BLaER1 (cell line): ENCODE measurements around the gene APOL3.
"Not testable (repeated sequence)": the region's sequence is repeated elsewhere in the genome, so short reads cannot be mapped to it uniquely, and the experiment has no call there.

Experiments
- H3K27ac ChIP-seq: shearing (Covaris generic); formaldehyde crosslinking; 2 replicates; pipeline ENCODE4 v1.8.1; 2022
- H3K27me3 ChIP-seq: shearing (Covaris generic); formaldehyde crosslinking; 2 replicates; pipeline ENCODE4 v1.8.1; 2022
- H3K36me3 ChIP-seq: shearing (Covaris generic); formaldehyde crosslinking; 2 replicates; pipeline ENCODE4 v1.8.1; 2022
- H3K4me1 ChIP-seq: shearing (Covaris generic); formaldehyde crosslinking; 2 replicates; pipeline ENCODE4 v1.8.1; 2022
- H3K4me2 ChIP-seq: shearing (Covaris generic); formaldehyde crosslinking; 2 replicates; pipeline ENCODE4 v1.8.1; 2022
- H3K4me3 ChIP-seq: shearing (Covaris generic); formaldehyde crosslinking; 2 replicates; pipeline ENCODE4 v1.8.1; 2022
- H3K9ac ChIP-seq: shearing (Covaris generic); formaldehyde crosslinking; 2 replicates; pipeline ENCODE4 v1.8.1; 2022
- H3K9me3 ChIP-seq: shearing (Covaris generic); formaldehyde crosslinking; 2 replicates; pipeline ENCODE4 v1.8.1; 2022
- H4K20me1 ChIP-seq: shearing (Covaris generic); formaldehyde crosslinking; 2 replicates; pipeline ENCODE4 v1.8.1; 2022
- Cebpa-rat ChIP-seq: shearing (Covaris generic); IDR thresholded peaks from 2 replicates; pipeline ENCODE4 v1.8.1; 2022

APOL3 gene, protein sequence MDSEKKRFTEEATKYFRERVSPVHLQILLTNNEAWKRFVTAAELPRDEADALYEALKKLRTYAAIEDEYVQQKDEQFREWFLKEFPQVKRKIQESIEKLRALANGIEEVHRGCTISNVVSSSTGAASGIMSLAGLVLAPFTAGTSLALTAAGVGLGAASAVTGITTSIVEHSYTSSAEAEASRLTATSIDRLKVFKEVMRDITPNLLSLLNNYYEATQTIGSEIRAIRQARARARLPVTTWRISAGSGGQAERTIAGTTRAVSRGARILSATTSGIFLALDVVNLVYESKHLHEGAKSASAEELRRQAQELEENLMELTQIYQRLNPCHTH

GRCh38 chr22:36160499-36160942, at the start of gene APOL3:
TSS of gene APOL3 (minus strand) at chr22:36160755. CDS start at chr22:36149055, 11,700 bp downstream.
- H3K27me3 ChIP-seq, result no peaks in the 10 kb centered on the region
- no peaks in the 10 kb centered on the region for H4K20me1 ChIP-seq
- H3K27ac ChIP-seq, result peak within 1 kb of the TSS; percentile 95
- H3K9me3 ChIP-seq, result no peaks in the 10 kb centered on the region
- peaks cover 3% of the 10 kb centered on the region; the same call in 1 of the 2 replicates for H3K36me3 ChIP-seq
- H3K9ac ChIP-seq, result peak within 1 kb of the TSS; percentile 84
- H3K4me2 ChIP-seq, result peak within 1 kb of the TSS; percentile 98
- peak within 1 kb of the TSS; percentile 69 for H3K4me3 ChIP-seq
- H3K4me1 ChIP-seq, result peaks cover 86% of the 10 kb centered on the region
- no peak for TF ChIP-seq Cebpa-rat

GRCh38 chr22:36210224-36210623, 49.7 kb upstream of the APOL3 start:
- H3K36me3 ChIP-seq, result no peaks in the 10 kb centered on the region
- peaks cover 30% of the 10 kb centered on the region for H3K4me1 ChIP-seq
- H3K9me3 ChIP-seq, result peaks cover 24% of the 10 kb centered on the region
- no peaks in the 10 kb centered on the region for H3K27me3 ChIP-seq
- H3K27ac ChIP-seq, result no peak overlapping the region
- no peak overlapping the region for H3K9ac ChIP-seq
- no peak overlapping the region for H3K4me2 ChIP-seq
- no peaks in the 10 kb centered on the region for H4K20me1 ChIP-seq
- no peak overlapping the region for H3K4me3 ChIP-seq
- TF ChIP-seq Cebpa-rat, result no peak

DNA sequence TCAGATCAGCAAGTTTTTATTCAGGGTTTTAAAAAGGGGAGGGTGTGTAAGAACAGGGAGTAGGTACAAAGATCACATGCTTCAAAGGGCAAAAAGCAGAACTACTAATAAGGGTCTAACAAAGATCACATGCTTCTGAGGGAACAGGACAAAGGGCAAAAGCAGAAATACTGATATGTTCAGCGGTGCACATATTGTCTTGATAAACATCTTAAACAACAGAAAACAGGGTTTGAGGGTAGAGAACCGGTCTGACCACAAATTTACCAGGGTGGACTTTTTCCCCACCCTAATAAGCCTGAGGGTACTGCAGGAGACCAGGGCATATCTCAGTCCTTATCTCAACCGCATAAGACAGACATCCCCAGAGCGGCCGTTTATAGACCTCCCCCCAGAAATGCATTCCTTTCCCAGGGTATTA, 48.9 kb upstream of the APOL3 start:
- not testable (repeated sequence) for H3K27me3 ChIP-seq, H3K9ac ChIP-seq, H3K4me2 ChIP-seq, H3K36me3 ChIP-seq, H3K4me3 ChIP-seq, H3K27ac ChIP-seq, H4K20me1 ChIP-seq
- Histone ChIP-seq H3K4me1 (peaks cover 30% of the 10 kb centered on the region), H3K9me3 (peaks cover 24% of the 10 kb centered on the region)

- H4K20me1 ChIP-seq, result no peaks in the 10 kb centered on the region
- H3K4me2 ChIP-seq, result no peak overlapping the region
- peaks cover 30% of the 10 kb centered on the region for H3K4me1 ChIP-seq
- no peak overlapping the region for H3K9ac ChIP-seq
- no peak for TF ChIP-seq Cebpa-rat
- no peaks in the 10 kb centered on the region for H3K36me3 ChIP-seq
- no peak overlapping the region for H3K4me3 ChIP-seq
- no peaks in the 10 kb centered on the region for H3K27me3 ChIP-seq
- peaks cover 24% of the 10 kb centered on the region for H3K9me3 ChIP-seq
- no peak overlapping the region for H3K27ac ChIP-seq
These were observed 48.4 kb upstream of the APOL3 start for GRCh38 chr22:36208914-36209313.

- H3K27ac ChIP-seq, result no peak overlapping the region
- H3K9me3 ChIP-seq, result peaks cover 24% of the 10 kb centered on the region
- H3K9ac ChIP-seq, result no peak overlapping the region
- H3K4me1 ChIP-seq, result peaks cover 30% of the 10 kb centered on the region
- no peak for TF ChIP-seq Cebpa-rat
- H3K4me3 ChIP-seq, result no peak overlapping the region
- H4K20me1 ChIP-seq, result no peaks in the 10 kb centered on the region
- no peak overlapping the region for H3K4me2 ChIP-seq
- no peaks in the 10 kb centered on the region for H3K36me3 ChIP-seq
- no peaks in the 10 kb centered on the region for H3K27me3 ChIP-seq
These were observed 47.7 kb upstream of the APOL3 start for GRCh38 chr22:36208162-36208765.

- Histone ChIP-seq H3K27me3 (no peaks in the 10 kb centered on the region), H3K27ac (no peak overlapping the region), H4K20me1 (no peaks in the 10 kb centered on the region), H3K36me3 (no peaks in the 10 kb centered on the region), H3K4me2 (peak overlapping the region; percentile 59), H3K9me3 (peaks cover 24% of the 10 kb centered on the region), H3K4me1 (peaks cover 31% of the 10 kb centered on the region), H3K4me3 (no peak overlapping the region), H3K9ac (no peak overlapping the region)
- no peak for TF ChIP-seq Cebpa-rat
These were observed 45.7 kb upstream of the APOL3 start for GRCh38 chr22:36206255-36206654.

GRCh38 chr22:36205573-36205972, 45.0 kb upstream of the APOL3 start:
- H3K4me2 ChIP-seq, result peak overlapping the region; percentile 59

DNA sequence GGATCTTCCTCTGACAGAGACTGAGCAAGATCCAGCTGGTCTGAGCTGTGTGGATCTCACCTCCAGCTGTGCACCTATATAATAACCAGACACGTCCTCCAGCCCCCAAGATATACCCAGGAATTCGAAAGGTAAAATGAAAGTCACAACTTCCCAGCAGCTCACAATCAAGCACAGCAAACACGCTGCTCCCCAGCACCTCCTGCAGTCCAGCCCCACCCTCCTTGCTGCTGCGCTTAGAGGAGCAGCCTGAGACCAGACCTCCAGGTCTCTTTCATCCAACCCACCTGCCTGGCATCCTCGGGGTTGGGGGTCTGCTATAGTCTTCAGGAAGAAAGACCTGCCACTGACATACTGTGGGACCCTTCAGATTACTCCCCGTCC, 44.1 kb upstream of the APOL3 start:
- H3K9me3 ChIP-seq, result peaks cover 14% of the 10 kb centered on the region
- H3K4me1 ChIP-seq, result peaks cover 27% of the 10 kb centered on the region
- H4K20me1 ChIP-seq, result no peaks in the 10 kb centered on the region
- H3K4me3 ChIP-seq, result no peak overlapping the region
- no peak overlapping the region for H3K4me2 ChIP-seq
- no peak overlapping the region for H3K9ac ChIP-seq
- H3K27ac ChIP-seq, result no peak overlapping the region
- TF ChIP-seq Cebpa-rat, result no peak
- H3K27me3 ChIP-seq, result no peaks in the 10 kb centered on the region
- H3K36me3 ChIP-seq, result no peaks in the 10 kb centered on the region

More at GRCh38 chr22:36205573-36205972, 45.0 kb upstream of the APOL3 start:
- not testable (repeated sequence) for H4K20me1 ChIP-seq, H3K36me3 ChIP-seq, H3K27me3 ChIP-seq, H3K27ac ChIP-seq, H3K9ac ChIP-seq, H3K4me3 ChIP-seq
- Histone ChIP-seq H3K4me1 (peaks cover 24% of the 10 kb centered on the region), H3K9me3 (peaks cover 23% of the 10 kb centered on the region)

DNA sequence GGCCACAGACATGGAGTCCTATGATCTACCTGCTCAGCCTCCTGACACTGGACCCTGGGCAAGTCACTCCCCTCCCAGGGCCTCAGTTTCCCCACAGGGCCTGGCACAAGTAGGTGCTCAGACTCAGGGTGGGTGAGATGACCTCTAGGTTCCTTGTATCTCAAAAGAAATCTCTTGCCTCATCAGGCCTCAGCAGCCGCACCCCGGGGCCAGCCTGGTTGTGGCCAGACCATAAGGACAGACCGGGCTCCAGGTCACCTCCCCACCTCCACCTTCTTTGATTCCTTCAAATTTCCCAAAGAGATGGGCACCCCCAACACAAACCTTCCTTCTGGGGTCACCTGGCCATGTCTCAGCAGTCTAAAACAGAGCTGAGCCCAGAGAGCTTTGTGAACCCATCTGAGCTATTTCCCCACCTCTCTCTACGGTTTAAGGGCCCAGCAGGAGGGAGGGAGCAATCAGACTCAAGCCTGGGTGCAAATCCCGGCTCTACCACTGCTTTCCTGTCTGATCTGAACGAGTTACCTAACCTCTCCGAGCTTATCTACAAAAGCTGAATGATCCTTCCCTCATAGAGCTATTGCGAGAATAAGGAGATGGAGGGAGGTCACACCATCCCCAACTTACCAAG, 43.6 kb upstream of the APOL3 start:
- Histone ChIP-seq H3K36me3 (no peaks in the 10 kb centered on the region), H4K20me1 (no peaks in the 10 kb centered on the region), H3K4me1 (peaks cover 33% of the 10 kb centered on the region), H3K9ac (no peak overlapping the region), H3K9me3 (peaks cover 9% of the 10 kb centered on the region), H3K27ac (no peak overlapping the region), H3K4me2 (no peak overlapping the region), H3K4me3 (no peak overlapping the region), H3K27me3 (no peaks in the 10 kb centered on the region)
- TF ChIP-seq Cebpa-rat, result no peak

DNA sequence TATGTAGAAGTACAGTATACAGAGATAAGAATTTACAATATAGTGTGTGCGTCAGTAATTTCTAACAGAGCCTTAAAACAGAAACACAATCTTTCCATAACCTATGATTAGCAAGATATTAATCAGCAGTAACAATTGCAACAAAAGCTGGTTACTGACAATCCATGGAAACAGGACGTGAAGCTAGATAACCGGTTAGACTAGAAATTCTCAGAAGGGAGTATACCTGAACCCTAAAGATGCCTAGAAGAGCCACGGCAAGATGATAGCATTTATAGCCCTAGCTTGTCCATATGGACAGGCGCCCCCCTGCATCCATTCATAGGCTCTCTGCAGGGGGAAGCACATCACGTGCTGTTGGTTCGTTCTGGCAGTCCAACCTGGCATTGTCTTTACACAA, 42.9 kb upstream of the APOL3 start:
- peaks cover 39% of the 10 kb centered on the region for H3K4me1 ChIP-seq
- H3K27me3 ChIP-seq, H3K27ac ChIP-seq, H4K20me1 ChIP-seq, H3K4me3 ChIP-seq, H3K9ac ChIP-seq, H3K4me2 ChIP-seq, H3K36me3 ChIP-seq, H3K9me3 ChIP-seq: not testable (repeated sequence)

DNA sequence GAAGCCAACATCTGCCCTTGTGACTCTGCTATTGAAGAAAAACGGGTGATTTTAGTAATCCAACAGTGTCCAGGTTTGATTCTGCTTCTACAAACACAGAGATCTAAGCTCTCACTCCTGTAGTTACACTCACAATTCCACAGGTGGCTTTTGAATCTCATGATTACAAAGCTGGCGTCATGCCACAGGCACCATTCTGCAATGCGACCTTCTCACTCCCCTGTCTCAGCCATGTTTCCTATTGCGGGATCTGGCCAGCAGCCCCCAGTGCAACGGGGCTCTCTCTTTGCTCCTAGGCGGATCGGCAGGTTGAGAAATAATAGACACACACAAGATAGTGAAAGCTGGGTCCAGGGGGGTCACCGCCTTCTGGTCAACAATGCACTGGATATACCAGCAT, 42.4 kb upstream of the APOL3 start:
- not testable (repeated sequence) for H3K27ac ChIP-seq

More for the DNA sequence above, 42.4 kb upstream of the APOL3 start:
- not testable (repeated sequence) for H3K36me3 ChIP-seq, H3K4me3 ChIP-seq, H3K9me3 ChIP-seq, H3K9ac ChIP-seq, H3K4me2 ChIP-seq, H3K27me3 ChIP-seq, H4K20me1 ChIP-seq
- H3K4me1 ChIP-seq, result peaks cover 45% of the 10 kb centered on the region
